HuH-7 (cell line): ENCODE data around the gene MMP27.
"Not testable (repeated sequence)": the region's sequence is repeated elsewhere in the genome, so short reads cannot be mapped to it uniquely, and the experiment has no call there.

Experiments used
- DNase-seq: peaks from one replicate; pipeline ENCODE4 v3.0.0; 2011; ENCODE audit warnings: low spot score

Gene MMP27

GRCh38 chr11:102705626-102706025 lies at the start of gene MMP27:
Gene MMP27 (minus strand): TSS chr11:102705769. CDS start chr11:102705714, 55 bp downstream.
- DNase-seq, result no peak

GRCh38 chr11:102753267-102753666 lies 47.7 kb upstream of the MMP27 start:
- DNase-seq, result no peak

DNA sequence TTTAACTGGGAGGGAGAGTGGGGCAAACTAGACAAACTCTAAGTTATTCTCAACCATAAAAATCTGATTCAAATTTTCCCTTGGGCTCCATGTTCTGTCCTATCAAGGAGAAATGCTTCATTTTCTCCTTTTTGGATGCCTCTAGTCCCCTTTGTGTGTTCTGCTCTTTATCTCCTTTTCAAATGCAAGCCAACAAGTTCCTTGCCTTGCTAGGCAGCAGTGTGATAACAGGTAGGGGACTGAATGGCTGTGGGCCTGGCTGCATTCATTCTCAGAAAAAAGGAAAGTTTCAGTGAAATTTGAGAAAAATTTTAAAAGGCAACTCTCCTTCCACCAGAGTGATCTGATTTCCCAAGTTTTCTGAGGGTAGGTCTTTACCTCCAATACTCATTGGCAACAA lies 46.1 kb upstream of the MMP27 start:
- DNase-seq, result no peak

DNA sequence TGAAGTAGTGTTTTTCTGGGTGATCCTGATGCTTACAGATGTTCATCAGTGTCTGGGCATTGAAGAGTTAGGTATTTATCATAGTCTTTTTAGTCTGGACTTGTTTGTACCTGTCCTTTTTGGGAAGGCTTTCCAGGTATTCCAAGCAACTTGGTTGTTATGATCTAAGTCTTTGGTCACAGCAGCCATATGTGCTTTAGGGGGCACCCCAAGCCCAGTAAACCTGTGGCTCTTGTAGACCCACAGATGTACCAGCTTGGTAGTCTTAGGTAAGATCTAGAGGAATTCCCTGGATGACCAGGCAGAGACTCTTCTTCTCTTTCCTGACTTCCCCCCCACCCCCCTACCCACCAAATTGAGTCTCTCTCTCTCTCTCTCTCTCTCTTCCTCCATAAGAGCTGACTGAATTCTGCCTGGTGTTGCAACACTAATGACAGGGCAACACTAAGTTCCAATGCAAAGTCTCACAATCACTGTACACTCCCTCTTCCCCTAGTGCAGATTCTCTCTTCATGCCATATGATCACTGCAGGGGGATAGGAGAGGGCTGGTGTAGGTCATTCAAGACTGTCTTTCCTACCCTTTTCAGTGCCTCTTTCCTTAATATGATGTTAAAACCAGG lies 43.6 kb upstream of the MMP27 start:
- no peak for DNase-seq

DNA sequence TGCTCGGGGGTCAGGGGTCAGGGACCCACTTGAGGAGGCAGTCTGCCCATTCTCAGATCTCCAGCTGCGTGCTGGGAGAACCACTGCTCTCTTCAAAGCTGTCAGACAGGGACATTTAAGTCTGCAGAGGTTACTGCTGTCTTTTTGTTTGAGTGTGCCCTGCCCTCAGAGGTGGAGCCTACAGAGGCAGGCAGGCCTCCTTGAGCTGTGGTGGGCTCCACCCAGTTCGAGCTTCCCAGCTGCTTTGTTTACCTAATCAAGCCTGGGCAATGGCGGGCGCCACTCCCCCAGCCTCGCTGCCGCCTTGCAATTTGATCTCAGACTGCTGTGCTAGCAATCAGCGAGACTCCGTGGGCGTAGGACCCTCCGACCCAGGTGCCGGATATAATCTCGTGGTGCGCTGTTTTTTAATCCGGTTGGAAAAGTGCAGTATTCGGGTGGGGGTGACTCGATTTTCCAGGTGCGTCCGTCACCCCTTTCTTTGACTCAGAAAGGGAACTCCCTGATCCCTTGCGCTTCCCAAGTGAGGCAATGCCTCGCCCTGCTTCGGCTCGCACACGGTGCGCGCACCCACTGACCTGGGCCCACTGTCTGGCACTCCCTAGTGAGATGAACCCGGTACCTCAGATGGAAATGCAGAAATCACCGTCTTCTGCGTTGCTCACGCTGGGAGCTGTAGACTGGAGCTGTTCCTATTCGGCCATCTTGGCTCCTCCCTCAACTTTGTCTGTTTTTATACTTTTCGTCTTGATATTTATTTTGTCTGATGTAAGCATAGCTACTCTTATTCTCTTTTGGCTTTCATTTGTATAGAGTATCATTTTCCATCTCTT lies 41.4 kb upstream of the MMP27 start:
- not testable (repeated sequence) for DNase-seq

DNA sequence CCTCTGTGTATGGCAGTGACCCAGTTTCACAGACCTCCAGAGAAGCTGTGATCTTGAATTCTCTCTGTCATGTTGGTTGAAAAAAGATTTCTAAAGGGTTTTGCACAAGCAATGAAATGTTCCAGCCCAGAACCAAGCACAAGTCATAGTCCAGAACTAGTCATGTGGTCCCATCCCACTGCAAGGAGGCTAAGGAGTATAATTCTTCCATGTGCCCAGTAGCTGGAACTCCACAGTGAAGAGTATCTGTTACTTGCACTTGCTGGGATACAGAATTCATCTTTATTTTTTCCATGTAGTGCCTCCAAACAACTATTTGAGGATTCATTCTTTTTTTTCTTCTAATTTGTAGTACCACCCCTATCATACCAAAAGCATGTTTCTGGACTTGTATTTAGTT lies 29.1 kb upstream of the MMP27 start:
- DNase-seq, result no peak

DNA sequence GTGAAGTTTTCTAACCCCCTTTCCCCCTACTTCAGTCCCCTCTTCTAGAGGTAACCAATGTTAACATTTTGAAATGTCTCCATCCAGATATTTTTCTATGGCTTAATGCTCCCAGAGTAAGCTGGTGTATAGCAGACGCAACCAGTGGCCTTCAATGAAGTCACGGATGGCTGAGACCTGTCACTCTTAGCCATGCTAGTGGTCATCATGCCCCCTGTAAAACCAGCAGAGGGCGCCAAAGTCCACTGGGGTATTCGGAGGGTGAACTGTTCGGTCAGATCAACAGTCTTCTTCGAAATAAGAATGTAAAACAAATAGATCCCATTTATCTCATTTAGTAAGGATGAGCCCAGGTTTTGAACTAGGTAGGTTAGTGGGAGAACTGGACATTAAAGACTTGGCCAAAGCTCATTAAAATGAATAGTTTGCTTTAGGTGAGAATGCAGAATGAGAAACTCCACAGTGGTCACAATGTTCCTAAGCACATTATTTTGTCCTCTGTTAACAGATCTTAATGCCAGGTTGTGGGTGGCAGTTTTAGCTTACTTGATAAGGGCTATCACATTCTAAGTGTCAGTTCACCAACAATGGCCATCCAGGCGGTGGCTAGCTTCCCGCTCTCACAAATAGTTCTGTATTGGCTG lies 27.8 kb upstream of the MMP27 start:
- DNase-seq, result peak; percentile 61

- peak; percentile 8 for DNase-seq
These were observed 25.4 kb upstream of the MMP27 start for GRCh38 chr11:102730944-102731343.

- no peak for DNase-seq
These were observed 24.6 kb upstream of the MMP27 start for GRCh38 chr11:102729849-102730815.

GRCh38 chr11:102727890-102728289 lies 22.3 kb upstream of the MMP27 start:
- no peak for DNase-seq

DNA sequence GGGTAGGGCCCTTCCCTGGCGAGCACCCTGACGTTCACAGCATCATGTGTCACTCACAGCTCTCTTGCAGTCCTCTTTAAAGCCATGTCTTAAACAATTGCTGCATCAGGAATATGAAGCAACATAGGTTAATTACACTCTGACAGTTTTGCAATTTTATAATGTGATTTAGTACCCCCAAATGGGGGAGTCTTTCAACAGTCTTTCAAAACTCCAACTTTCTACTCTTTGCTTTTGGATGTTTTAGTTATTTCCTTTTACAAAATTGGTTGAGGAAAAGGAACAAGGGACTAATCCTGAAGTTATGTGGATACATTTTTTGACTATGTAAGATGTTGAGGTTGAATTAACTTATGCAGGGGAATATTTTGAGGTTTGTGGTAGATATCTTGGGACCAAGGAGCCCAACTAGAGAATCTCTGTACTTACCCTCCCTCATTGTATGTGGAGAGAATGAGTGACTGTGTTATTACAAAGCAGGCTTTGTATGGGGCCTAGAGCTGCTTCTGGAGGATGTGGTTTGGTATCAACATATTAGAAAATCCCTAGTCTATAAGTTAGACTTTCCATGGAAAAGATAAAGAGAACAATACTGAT lies 19.4 kb upstream of the MMP27 start, which contains the start of gene MMP8:
Gene MMP8 (minus strand): TSS at position 51 of the 597 bp plus-strand sequence. CDS start 99 bp downstream, outside the sequence.
- DNase-seq, result no peak

DNA sequence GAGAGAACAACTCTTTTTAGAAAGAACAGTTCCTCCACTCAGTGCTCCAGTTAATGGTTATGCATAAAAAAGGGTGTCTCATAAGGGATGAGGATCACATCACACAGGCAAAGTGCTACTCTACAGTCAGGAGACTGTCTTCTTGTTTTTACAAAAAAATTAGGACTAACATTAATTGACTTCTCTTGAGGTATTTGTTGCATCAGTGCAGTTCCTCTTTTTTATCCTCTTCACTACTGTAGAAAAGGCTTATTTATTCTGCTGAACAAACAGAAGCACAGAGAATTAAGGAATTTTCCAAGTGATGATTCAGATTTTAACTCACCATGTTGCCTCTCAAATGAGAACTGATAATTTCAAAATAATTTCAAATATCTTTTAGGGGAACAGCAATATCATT lies 17.3 kb upstream of the MMP27 start:
- no peak for DNase-seq

GRCh38 chr11:102719620-102720277 lies 14.2 kb upstream of the MMP27 start:
- no peak for DNase-seq

- no peak for DNase-seq
These were observed 11.7 kb upstream of the MMP27 start for GRCh38 chr11:102717280-102717679.

DNA sequence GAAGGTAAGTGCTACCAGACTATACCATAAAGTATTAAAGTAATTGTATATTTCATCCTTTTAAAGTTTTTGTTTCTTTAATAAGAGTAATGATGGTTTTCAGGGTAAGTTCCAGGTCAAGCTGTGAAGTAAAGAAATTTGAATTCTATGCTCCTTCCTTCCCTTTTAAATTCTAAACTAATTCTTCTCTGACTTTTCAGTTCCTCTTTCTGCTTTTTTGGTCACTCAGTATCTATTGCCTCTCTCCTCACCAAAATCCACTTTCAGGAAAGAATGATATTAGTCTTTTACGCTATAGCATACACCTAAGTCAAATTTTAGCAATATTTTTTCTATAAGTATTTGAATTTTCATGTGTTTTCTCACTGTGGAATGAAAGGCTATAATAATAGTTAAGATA lies 11.0 kb upstream of the MMP27 start:
- no peak for DNase-seq

GRCh38 chr11:102712137-102712536 lies 6.6 kb upstream of the MMP27 start:
- no peak for DNase-seq

- no peak for DNase-seq
These were observed 3.8 kb upstream of the MMP27 start for GRCh38 chr11:102709201-102709945.

GRCh38 chr11:102708654-102709053 lies 3.1 kb upstream of the MMP27 start:
- DNase-seq, result no peak

GRCh38 chr11:102704841-102705240 lies 728 bp downstream of the MMP27 start:
- DNase-seq, result no peak
